LNCAP (cell line): ENCODE measurements around the gene C8G.

Experiments
- CTCF ChIP-seq: fragments of 450-650 bp; IDR thresholded peaks from 2 replicates; pipeline ENCODE4 v1.5.1; 2017; ENCODE audit warnings: mild to moderate bottlenecking

Gene C8G

GRCh38 chr9:136964171-136964689 is 19.2 kb downstream of the C8G start:
- no peak for TF ChIP-seq CTCF

- no peak for TF ChIP-seq CTCF
These were observed 19.9 kb downstream of the C8G start for GRCh38 chr9:136964833-136965422.

GRCh38 chr9:136965771-136966484 is 20.9 kb downstream of the C8G start:
- TF ChIP-seq CTCF: no peak

- no peak for TF ChIP-seq CTCF
These were observed 23.5 kb downstream of the C8G start for GRCh38 chr9:136968333-136969127.

- no peak for TF ChIP-seq CTCF
These were observed 24.1 kb downstream of the C8G start for GRCh38 chr9:136969150-136969549.

- TF ChIP-seq CTCF: no peak
These were observed 24.7 kb downstream of the C8G start for GRCh38 chr9:136969774-136970173.

GRCh38 chr9:136970361-136970760 is 25.3 kb downstream of the C8G start:
- TF ChIP-seq CTCF: no peak
